Hepatocyte (in vitro differentiated cells): ENCODE results near the gene RDH16. TPM values are rescaled to one million over a fixed set of nuclear protein-coding genes. Genes with fewer than 3 reads are reported as not detected.

ENCODE experiments used
- DNase-seq: peaks from one replicate; pipeline ENCODE4 v3.0.0-alpha.2; 2016; ENCODE audit warnings: low spot score
- H2AFZ ChIP-seq: fragments of 200-600 bp; sonication (generic); 2 replicates; pipeline ENCODE4 v1.6.0; 2016; ENCODE audit warnings: antibody characterized with exemption, mild to moderate bottlenecking
- H3K27ac ChIP-seq: fragments of 200-600 bp; sonication (generic); 2 replicates; pipeline ENCODE4 v1.5.1; 2016; ENCODE audit warnings: mild to moderate bottlenecking
- H3K27me3 ChIP-seq: fragments of 200-600 bp; sonication (generic); 2 replicates; pipeline ENCODE4 v1.6.1; 2016
- H3K36me3 ChIP-seq: fragments of 200-600 bp; sonication (generic); replicated peaks from 2 replicates; pipeline ENCODE4 v1.5.1; 2016; ENCODE audit warnings: low read depth; ENCODE audit not compliant: insufficient read depth
- H3K4me1 ChIP-seq: fragments of 200-600 bp; sonication (generic); 2 replicates; pipeline ENCODE4 v1.5.1; 2016; ENCODE audit warnings: mild to moderate bottlenecking, moderate library complexity; ENCODE audit not compliant: insufficient read depth
- H3K4me2 ChIP-seq: fragments of 200-600 bp; sonication (generic); 2 replicates; pipeline ENCODE4 v1.6.0; 2016
- H3K4me3 ChIP-seq: fragments of 200-600 bp; sonication (generic); 2 replicates; pipeline ENCODE4 v1.5.1; 2016; ENCODE audit warnings: mild to moderate bottlenecking
- H3K79me2 ChIP-seq: fragments of 200-600 bp; sonication (generic); 2 replicates; pipeline ENCODE4 v1.6.0; 2017; ENCODE audit warnings: mild to moderate bottlenecking
- H3K9me2 ChIP-seq: fragments of 200-600 bp; sonication (generic); replicated peaks from 2 replicates; pipeline ENCODE4 v1.6.0; 2017; ENCODE audit warnings: mild to moderate bottlenecking; ENCODE audit not compliant: insufficient read depth
- H3K9me3 ChIP-seq: fragments of 200-600 bp; sonication (generic); 2 replicates; pipeline ENCODE4 v1.5.1; 2016; ENCODE audit warnings: low read depth, mild to moderate bottlenecking
- H4K20me1 ChIP-seq: fragments of 200-600 bp; sonication (generic); 2 replicates; pipeline ENCODE4 v1.6.0; 2016; ENCODE audit warnings: mild to moderate bottlenecking; ENCODE audit not compliant: insufficient read depth, poor library complexity, severe bottlenecking
- EZH2 ChIP-seq: fragments of 200-600 bp; sonication (generic); IDR thresholded peaks from 2 replicates; pipeline ENCODE4 v1.6.1; 2016; ENCODE audit warnings: antibody characterized with exemption, mild to moderate bottlenecking, borderline replicate concordance
- EZH2phosphoT487 ChIP-seq: fragments of 200-600 bp; sonication (generic); IDR thresholded peaks from one replicate; pipeline ENCODE4 v1.6.1; 2018; ENCODE audit warnings: antibody characterized with exemption, mild to moderate bottlenecking, low read depth, moderate library complexity; ENCODE audit not compliant: unreplicated experiment, severe bottlenecking
- WGBS: methylation state at CpG from one replicate; pipeline ENCODE4 v1.1.6; 2016; ENCODE audit warnings: low lambda C conversion rate; ENCODE audit errors: missing lambda C conversion rate; 5-methylcytosine and 5-hydroxymethylcytosine counted together
- polyA plus RNA-seq: library from polyadenylated mRNA; unstranded; fragments of >200 nt; fragmentation: Nextera tagmentation; extraction: Ambion mirVana; gene quantifications from 2 replicates; pipeline ENCODE4 v1.2.1, GENCODE V29; 2016
- total RNA-seq: library from RNA; depleted of rRNA; stranded (reverse); fragments of >200 nt; gene quantifications from 2 replicates; pipeline ENCODE4 v1.2.3, GENCODE V29; 2014
- TF ChIP-seq, protein P1 (sequence below): fragments of 200-600 bp; sonication (generic); IDR thresholded peaks from 2 replicates; pipeline ENCODE4 v1.5.1; 2016; ENCODE audit warnings: antibody characterized with exemption, mild to moderate bottlenecking; ENCODE audit not compliant: poor library complexity

Gene RDH16
- total and polyA plus RNA-seq, 2 experiments from 2014 or later: 0.64 to 1.7 TPM

DNA sequence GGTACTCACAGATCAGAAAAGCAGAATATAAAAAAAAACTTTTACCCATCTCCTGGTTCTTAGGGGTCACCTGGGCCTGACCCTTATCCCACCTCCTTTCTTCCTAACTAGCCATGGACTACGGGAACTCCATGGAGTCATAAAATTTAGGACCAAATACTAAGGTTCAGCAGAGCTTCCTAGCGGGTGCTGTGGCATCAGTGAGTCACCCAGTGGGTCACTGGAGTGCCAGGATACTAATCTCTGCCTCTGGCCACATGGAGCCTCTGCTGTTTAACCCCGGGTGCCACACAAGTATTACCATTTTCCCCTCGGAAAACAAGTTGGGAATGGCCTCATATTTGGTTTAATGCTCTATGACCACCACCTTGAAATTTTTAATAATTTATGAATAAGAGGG lies 42.0 kb upstream of the RDH16 start:
- Histone ChIP-seq H4K20me1 (peaks cover 30% of the 10 kb centered on the region), H3K27me3 (no peaks in the 10 kb centered on the region), H3K4me2 (no peak overlapping the region), H3K9me3 (no peaks in the 10 kb centered on the region), H2AFZ (no peak overlapping the region), H3K27ac (no peak overlapping the region), H3K4me1 (peaks cover 4% of the 10 kb centered on the region), H3K79me2 (peaks cover 44% of the 10 kb centered on the region), H3K4me3 (no peak overlapping the region), H3K36me3 (peaks cover 4% of the 10 kb centered on the region), H3K9me2 (no peaks in the 10 kb centered on the region)
- WGBS: 97% methylated on average over 4 of the region's 4 CpGs
- TF ChIP-seq EZH2phosphoT487: no peak
- no peak for TF ChIP-seq EZH2
- TF ChIP-seq, protein P1, sequence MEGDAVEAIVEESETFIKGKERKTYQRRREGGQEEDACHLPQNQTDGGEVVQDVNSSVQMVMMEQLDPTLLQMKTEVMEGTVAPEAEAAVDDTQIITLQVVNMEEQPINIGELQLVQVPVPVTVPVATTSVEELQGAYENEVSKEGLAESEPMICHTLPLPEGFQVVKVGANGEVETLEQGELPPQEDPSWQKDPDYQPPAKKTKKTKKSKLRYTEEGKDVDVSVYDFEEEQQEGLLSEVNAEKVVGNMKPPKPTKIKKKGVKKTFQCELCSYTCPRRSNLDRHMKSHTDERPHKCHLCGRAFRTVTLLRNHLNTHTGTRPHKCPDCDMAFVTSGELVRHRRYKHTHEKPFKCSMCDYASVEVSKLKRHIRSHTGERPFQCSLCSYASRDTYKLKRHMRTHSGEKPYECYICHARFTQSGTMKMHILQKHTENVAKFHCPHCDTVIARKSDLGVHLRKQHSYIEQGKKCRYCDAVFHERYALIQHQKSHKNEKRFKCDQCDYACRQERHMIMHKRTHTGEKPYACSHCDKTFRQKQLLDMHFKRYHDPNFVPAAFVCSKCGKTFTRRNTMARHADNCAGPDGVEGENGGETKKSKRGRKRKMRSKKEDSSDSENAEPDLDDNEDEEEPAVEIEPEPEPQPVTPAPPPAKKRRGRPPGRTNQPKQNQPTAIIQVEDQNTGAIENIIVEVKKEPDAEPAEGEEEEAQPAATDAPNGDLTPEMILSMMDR: no peak
- no peak for DNase-seq

DNA sequence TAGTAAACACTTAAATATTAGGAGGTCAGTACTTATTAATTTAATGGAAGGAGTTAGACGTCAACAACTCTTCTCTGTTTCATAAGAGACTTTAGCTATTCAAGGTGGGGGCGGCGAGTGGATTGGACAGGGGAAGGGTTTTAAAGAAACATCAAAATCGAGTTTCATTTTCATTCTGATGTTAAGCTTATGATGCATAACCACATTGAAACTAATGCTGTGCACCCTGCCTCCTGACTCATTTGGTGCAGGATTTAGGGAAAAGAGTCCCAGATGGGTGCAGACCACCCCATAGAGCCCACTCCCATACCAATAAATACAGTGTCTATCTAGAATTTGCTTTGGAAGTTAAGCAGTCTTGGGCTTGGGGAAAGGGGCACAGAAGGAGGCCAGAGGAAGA lies 41.6 kb upstream of the RDH16 start:
- 92% methylated on average over 4 of the region's 4 CpGs for WGBS
- Histone ChIP-seq H3K9me2 (no peaks in the 10 kb centered on the region), H3K4me3 (no peak overlapping the region), H3K9me3 (no peaks in the 10 kb centered on the region), H3K4me1 (peaks cover 4% of the 10 kb centered on the region), H3K4me2 (no peak overlapping the region), H3K27me3 (no peaks in the 10 kb centered on the region), H3K79me2 (peaks cover 40% of the 10 kb centered on the region), H3K36me3 (peaks cover 4% of the 10 kb centered on the region), H2AFZ (no peak overlapping the region), H3K27ac (no peak overlapping the region), H4K20me1 (peaks cover 30% of the 10 kb centered on the region)
- no peak for DNase-seq
- TF ChIP-seq EZH2: no peak
- TF ChIP-seq EZH2phosphoT487: no peak
- TF ChIP-seq, protein P1: no peak

DNA sequence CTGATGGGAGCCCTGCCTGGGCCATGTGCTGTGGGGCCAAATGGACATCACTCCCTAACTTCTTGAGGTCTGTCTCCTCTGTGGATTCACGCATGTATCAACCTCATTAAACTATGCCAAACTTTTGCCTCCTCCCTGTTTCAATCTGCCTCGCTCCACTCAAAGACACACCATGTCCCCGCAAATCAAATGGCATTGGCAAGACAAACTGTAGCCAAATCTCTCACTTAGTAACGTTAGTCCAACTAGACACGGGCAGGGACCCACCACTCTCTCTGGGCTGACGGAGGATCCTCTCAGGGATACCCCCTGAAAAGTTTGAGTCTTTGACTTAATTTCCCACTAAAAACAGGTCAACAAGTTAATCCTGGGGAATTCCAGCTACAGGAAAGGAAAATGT lies 40.9 kb upstream of the RDH16 start:
- Histone ChIP-seq H2AFZ (no peak overlapping the region), H3K4me1 (peaks cover 4% of the 10 kb centered on the region), H3K36me3 (peaks cover 4% of the 10 kb centered on the region), H3K4me2 (no peak overlapping the region), H3K27ac (no peak overlapping the region), H3K4me3 (no peak overlapping the region), H3K27me3 (no peaks in the 10 kb centered on the region), H3K79me2 (peaks cover 33% of the 10 kb centered on the region), H3K9me2 (no peaks in the 10 kb centered on the region), H3K9me3 (no peaks in the 10 kb centered on the region), H4K20me1 (peaks cover 30% of the 10 kb centered on the region)
- no peak for DNase-seq
- WGBS: over 99% methylated on average over 6 of the region's 6 CpGs
- TF ChIP-seq EZH2 (no peak), EZH2phosphoT487 (no peak)
- TF ChIP-seq, protein P1: no peak
